CD4-positive, alpha-beta T cell (primary cell): Measurements from ENCODE around the gene RFPL2. TPM values are rescaled to one million over a fixed set of nuclear protein-coding genes. Genes with fewer than 3 reads are reported as not detected.

Experiments used
- ATAC-seq: fragments of 200-7000 bp; cut with Tn5 transposase; one replicate; pipeline ENCODE4 v1.10.0; 2022; ENCODE audit warnings: mild to moderate bottlenecking; ENCODE audit not compliant: poor library complexity
- CTCF ChIA-PET: fragments of 350-600 bp; sonication (Branson Sonifier 250); formaldehyde crosslinking; loops from one replicate; lab custom pipeline; 2021; ENCODE audit warnings: antibody characterized with exemption, inconsistent platforms; lab: Charles Lee
- POLR2A ChIA-PET: fragments of 350-600 bp; sonication (Branson Sonifier 250); formaldehyde crosslinking; loops from one replicate; lab custom pipeline; 2021; ENCODE audit warnings: antibody characterized with exemption, inconsistent platforms; lab: Charles Lee
- DNase-seq, 14 experiments: peaks; one replicate each; pipeline ENCODE4 v3.0.0-alpha.2; 2013 to 2020; ENCODE audit warnings: mixed read lengths in 2 of 14
- H3K27ac ChIP-seq, 2 donors: one replicate each; pipeline versions ENCODE4 v1.5.1 to v1.7.0; 2013; ENCODE audit warnings: low read length in 2 of 2, low read depth in 1 of 2, mild to moderate bottlenecking in 1 of 2
- H3K27me3 ChIP-seq, 2 experiments: 1 replicate in 1 of 2; 2 replicates in 1 of 2; pipeline versions ENCODE4 v1.6.1 to v1.7.0; 2013; ENCODE audit warnings: low read length in 2 of 2, control low read depth in 1 of 2, mild to moderate bottlenecking in 1 of 2, moderate library complexity in 1 of 2; ENCODE audit not compliant: insufficient read depth in 2 of 2, control insufficient read depth in 1 of 2
- H3K36me3 ChIP-seq: one replicate; pipeline ENCODE4 v1.6.1; 2013; ENCODE audit warnings: low read length, control low read depth; ENCODE audit not compliant: insufficient read depth
- H3K4me1 ChIP-seq: one replicate; pipeline ENCODE4 v1.6.1; 2013; ENCODE audit warnings: low read length, control low read depth; ENCODE audit not compliant: insufficient read depth
- H3K4me3 ChIP-seq: one replicate; pipeline ENCODE4 v1.5.1; 2013; ENCODE audit warnings: mild to moderate bottlenecking, low read length, moderate library complexity
- H3K9me3 ChIP-seq, 2 experiments: 1 replicate in 1 of 2; 2 replicates in 1 of 2; pipeline versions ENCODE4 v1.6.1 to v1.7.0; 2013; ENCODE audit warnings: low read length in 2 of 2, mild to moderate bottlenecking in 2 of 2, control low read depth in 1 of 2, moderate library complexity in 1 of 2; ENCODE audit not compliant: control insufficient read depth in 1 of 2, insufficient read depth in 1 of 2
- H3K27ac Mint-ChIP-seq: one replicate; pipeline ENCODE4 v1.8.0; 2020; ENCODE audit warnings: mixed read lengths
- H3K27me3 Mint-ChIP-seq: one replicate; pipeline ENCODE4 v1.8.0; 2021; ENCODE audit warnings: mixed read lengths
- H3K36me3 Mint-ChIP-seq: one replicate; pipeline ENCODE4 v1.8.0; 2021; ENCODE audit warnings: low read depth, mixed read lengths
- H3K4me1 Mint-ChIP-seq: one replicate; pipeline ENCODE4 v1.8.0; 2021; ENCODE audit warnings: low read depth, mixed read lengths
- H3K4me3 Mint-ChIP-seq: one replicate; pipeline ENCODE4 v1.8.0; 2020; ENCODE audit warnings: mild to moderate bottlenecking, mixed read lengths
- H3K9me3 Mint-ChIP-seq: one replicate; pipeline ENCODE4 v1.8.0; 2020; ENCODE audit warnings: mixed read lengths
- intact Hi-C, 2 experiments: fragments of 100-400 bp; cut with DNase I in 1 of 2; cut with micrococcal nuclease in 1 of 2; formaldehyde crosslinking; loops; one replicate each; pipeline versions ENCODE4 v1.15.1 to v1.9.0; 2023 to 2025; cut with DNase I, micrococcal nuclease
- total RNA-seq, 174 experiments: library from RNA in 2 of 174; stranded (reverse) in 2 of 174; gene quantifications; one replicate each; pipeline ENCODE4 v1.2.3 and lab custom pipeline; 2021 to 2026
- TF ChIP-seq, protein P1 (sequence below): fragments of 200-600 bp; IDR thresholded peaks from one replicate; pipeline ENCODE4 v1.8.0; 2022; ENCODE audit warnings: antibody characterized with exemption, mild to moderate bottlenecking

Gene RFPL2
- total RNA-seq, 2 experiments from 2014 or later: 0.30 to 0.47 TPM

DNA sequence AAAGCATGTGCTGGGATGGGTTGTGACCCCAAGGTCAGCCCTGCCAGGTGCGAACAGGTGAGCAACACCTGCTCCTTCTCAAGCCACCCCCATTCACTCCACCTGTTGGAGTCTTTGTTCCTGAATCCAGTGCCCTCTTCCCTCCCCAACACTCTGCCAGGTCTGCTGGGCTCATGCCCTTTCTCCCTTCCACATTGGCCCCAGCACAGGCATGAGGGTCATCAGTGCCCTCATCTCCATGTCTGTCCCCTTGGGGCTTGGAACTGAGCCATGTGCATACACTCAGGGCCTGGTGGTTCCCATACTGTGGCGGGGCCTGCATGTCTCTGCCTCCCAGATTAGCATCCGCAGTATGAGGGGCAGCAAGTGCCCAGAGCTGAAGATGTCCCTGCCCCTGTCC is 19.1 kb downstream of the RFPL2 start:
- no peak overlapping the region for H3K4me3 Mint-ChIP-seq
- Histone ChIP-seq H3K9me3 (no peaks in the 10 kb centered on the region), H3K4me1 (no peaks in the 10 kb centered on the region), H3K27ac (no peak overlapping the region), H3K27me3 (peaks cover 0 to 3% of the 10 kb centered on the region in 2 experiments), H3K4me3 (no peak overlapping the region), H3K36me3 (no peaks in the 10 kb centered on the region)
- TF ChIP-seq, protein P1, sequence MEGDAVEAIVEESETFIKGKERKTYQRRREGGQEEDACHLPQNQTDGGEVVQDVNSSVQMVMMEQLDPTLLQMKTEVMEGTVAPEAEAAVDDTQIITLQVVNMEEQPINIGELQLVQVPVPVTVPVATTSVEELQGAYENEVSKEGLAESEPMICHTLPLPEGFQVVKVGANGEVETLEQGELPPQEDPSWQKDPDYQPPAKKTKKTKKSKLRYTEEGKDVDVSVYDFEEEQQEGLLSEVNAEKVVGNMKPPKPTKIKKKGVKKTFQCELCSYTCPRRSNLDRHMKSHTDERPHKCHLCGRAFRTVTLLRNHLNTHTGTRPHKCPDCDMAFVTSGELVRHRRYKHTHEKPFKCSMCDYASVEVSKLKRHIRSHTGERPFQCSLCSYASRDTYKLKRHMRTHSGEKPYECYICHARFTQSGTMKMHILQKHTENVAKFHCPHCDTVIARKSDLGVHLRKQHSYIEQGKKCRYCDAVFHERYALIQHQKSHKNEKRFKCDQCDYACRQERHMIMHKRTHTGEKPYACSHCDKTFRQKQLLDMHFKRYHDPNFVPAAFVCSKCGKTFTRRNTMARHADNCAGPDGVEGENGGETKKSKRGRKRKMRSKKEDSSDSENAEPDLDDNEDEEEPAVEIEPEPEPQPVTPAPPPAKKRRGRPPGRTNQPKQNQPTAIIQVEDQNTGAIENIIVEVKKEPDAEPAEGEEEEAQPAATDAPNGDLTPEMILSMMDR: no peak
- H3K4me1 Mint-ChIP-seq: no peaks in the 10 kb centered on the region
- intact Hi-C loops: no loop called here
- no peak for ATAC-seq
- ChIA-PET CTCF (no interaction called here), POLR2A (no interaction called here)
- H3K27me3 Mint-ChIP-seq: peaks cover 16% of the 10 kb centered on the region
- H3K27ac Mint-ChIP-seq: no peak overlapping the region
- no peaks in the 10 kb centered on the region for H3K36me3 Mint-ChIP-seq
- no peak for DNase-seq
- no peaks in the 10 kb centered on the region for H3K9me3 Mint-ChIP-seq

DNA sequence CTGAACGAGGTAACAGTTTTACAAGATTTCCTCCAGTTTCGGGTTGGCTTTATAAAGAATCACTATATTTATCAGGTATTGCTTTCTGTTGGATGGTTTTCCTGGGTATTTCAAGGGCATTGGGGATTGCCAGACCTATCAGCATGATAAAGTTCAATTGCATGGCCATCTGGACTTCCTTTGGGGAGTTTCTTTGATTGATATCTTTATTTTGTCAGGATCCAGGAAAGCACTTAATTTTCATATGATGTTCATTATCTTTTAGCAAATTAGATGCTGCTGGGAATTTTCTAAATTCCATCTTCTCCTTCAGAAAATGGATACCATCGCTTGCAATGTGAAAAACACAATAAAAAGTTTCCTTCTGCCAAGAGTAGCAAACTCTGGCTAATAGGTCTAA is 21.2 kb downstream of the RFPL2 start:
- H3K9me3 Mint-ChIP-seq: no peaks in the 10 kb centered on the region
- Histone ChIP-seq H3K9me3 (no peaks in the 10 kb centered on the region), H3K36me3 (no peaks in the 10 kb centered on the region), H3K27ac (no peak overlapping the region), H3K27me3 (peaks cover 0 to 3% of the 10 kb centered on the region in 2 experiments), H3K4me3 (no peak overlapping the region), H3K4me1 (no peaks in the 10 kb centered on the region)
- H3K4me1 Mint-ChIP-seq: no peaks in the 10 kb centered on the region
- no peaks in the 10 kb centered on the region for H3K36me3 Mint-ChIP-seq
- TF ChIP-seq, protein P1: no peak
- intact Hi-C loops: no loop called here
- ChIA-PET CTCF (no interaction called here), POLR2A (no interaction called here)
- no peak overlapping the region for H3K4me3 Mint-ChIP-seq
- no peak overlapping the region for H3K27ac Mint-ChIP-seq
- DNase-seq: no peak
- H3K27me3 Mint-ChIP-seq: peaks cover 18% of the 10 kb centered on the region
- no peak for ATAC-seq

DNA sequence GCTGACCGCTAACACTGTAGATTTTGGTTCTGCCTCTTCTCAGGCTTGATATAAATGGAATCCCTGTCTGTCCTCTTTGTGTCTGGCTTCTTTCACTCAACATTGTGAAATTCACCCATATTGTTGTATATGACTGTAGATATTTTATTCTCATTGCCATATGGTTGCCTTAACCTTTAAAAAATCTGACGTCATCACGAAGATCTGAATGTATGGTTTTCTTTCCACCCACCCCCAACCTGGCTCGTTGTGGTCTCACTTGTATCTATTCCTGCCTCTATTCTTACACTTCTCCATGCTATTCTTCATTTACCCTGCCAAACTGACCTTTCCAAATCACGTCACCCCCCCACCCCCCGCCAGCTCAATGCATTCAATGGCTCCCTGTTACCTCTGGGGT is 23.8 kb downstream of the RFPL2 start:
- H3K36me3 Mint-ChIP-seq: no peaks in the 10 kb centered on the region
- no peak for DNase-seq
- Histone ChIP-seq H3K27me3 (peaks cover 16 to 22% of the 10 kb centered on the region in 2 experiments), H3K27ac (no peak overlapping the region), H3K9me3 (no peaks in the 10 kb centered on the region), H3K4me3 (no peak overlapping the region), H3K36me3 (no peaks in the 10 kb centered on the region), H3K4me1 (peaks cover 5% of the 10 kb centered on the region)
- intact Hi-C loops: no loop called here
- TF ChIP-seq, protein P1: no peak
- no peak for ATAC-seq
- H3K9me3 Mint-ChIP-seq: no peaks in the 10 kb centered on the region
- ChIA-PET CTCF (no interaction called here), POLR2A (no interaction called here)
- no peak overlapping the region for H3K4me3 Mint-ChIP-seq
- no peaks in the 10 kb centered on the region for H3K4me1 Mint-ChIP-seq
- H3K27me3 Mint-ChIP-seq: peaks cover 33% of the 10 kb centered on the region
- H3K27ac Mint-ChIP-seq: no peak overlapping the region
